ENCODE results near the gene MUC7. TPM values are rescaled to one million over a fixed set of nuclear protein-coding genes. Genes with fewer than 3 reads are reported as not detected.

Gene MUC7
- total and polyA plus RNA-seq, 2 donors = not detected

- no peak for DNase-seq (ENCODE audit: extremely low spot score)
- no peak overlapping the region for H3K4me3 ChIP-seq (ENCODE audit: low read depth, low read length)
- H3K36me3 ChIP-seq (ENCODE audit: insufficient read depth) = no peaks in the 10 kb centered on the region
- H3K4me1 ChIP-seq (ENCODE audit: insufficient read depth) = no peaks in the 10 kb centered on the region
- H3K27ac ChIP-seq (ENCODE audit: low read depth) = no peak overlapping the region
- WGBS = 71% methylated on average over 1 of the region's 1 CpG
Measured at GRCh38 chr4:70508801-70509200, 36.8 kb downstream of the MUC7 start.

GRCh38 chr4:70511365-70511764, 39.4 kb downstream of the MUC7 start:
- Histone ChIP-seq H3K4me1 (ENCODE audit: insufficient read depth) (no peaks in the 10 kb centered on the region), H3K27ac (ENCODE audit: low read depth) (no peak overlapping the region), H3K4me3 (ENCODE audit: low read depth, low read length) (no peak overlapping the region), H3K36me3 (ENCODE audit: insufficient read depth) (no peaks in the 10 kb centered on the region)
- DNase-seq (ENCODE audit: extremely low spot score) = no peak
- WGBS = 79% methylated on average over 3 of the region's 3 CpGs

- WGBS = 70% methylated on average over 4 of the region's 4 CpGs
- H3K27ac ChIP-seq (ENCODE audit: low read depth) = no peak overlapping the region
- no peak overlapping the region for H3K4me3 ChIP-seq (ENCODE audit: low read depth, low read length)
- no peaks in the 10 kb centered on the region for H3K36me3 ChIP-seq (ENCODE audit: insufficient read depth)
- no peak for DNase-seq (ENCODE audit: extremely low spot score)
- no peaks in the 10 kb centered on the region for H3K4me1 ChIP-seq (ENCODE audit: insufficient read depth)
Measured at GRCh38 chr4:70515367-70516250, 43.6 kb downstream of the MUC7 start.

- no peak for DNase-seq (ENCODE audit: extremely low spot score)
- WGBS = 77% methylated on average over 2 of the region's 2 CpGs
Measured at GRCh38 chr4:70518269-70518668, 46.3 kb downstream of the MUC7 start, which contains the start of gene AMTN. TSS of gene AMTN (plus strand) at chr4:70518569. CDS start at chr4:70518778, 209 bp downstream.

GRCh38 chr4:70518716-70519115, 46.7 kb downstream of the MUC7 start:
- Histone ChIP-seq H3K36me3 (ENCODE audit: insufficient read depth) (no peaks in the 10 kb centered on the region), H3K4me3 (ENCODE audit: low read depth, low read length) (no peak overlapping the region), H3K4me1 (ENCODE audit: insufficient read depth) (no peaks in the 10 kb centered on the region), H3K27ac (ENCODE audit: low read depth) (no peak overlapping the region)
- no peak for DNase-seq (ENCODE audit: extremely low spot score)
- WGBS = 73% methylated on average over 3 of the region's 3 CpGs

More at GRCh38 chr4:70518269-70518668, 46.3 kb downstream of the MUC7 start, which contains the start of gene AMTN:
- Histone ChIP-seq H3K4me1 (ENCODE audit: insufficient read depth) (no peaks in the 10 kb centered on the region), H3K36me3 (ENCODE audit: insufficient read depth) (no peaks in the 10 kb centered on the region), H3K4me3 (ENCODE audit: low read depth, low read length) (no peak within 1 kb of the TSS), H3K27ac (ENCODE audit: low read depth) (no peak within 1 kb of the TSS)

GRCh38 chr4:70522626-70523025, 50.6 kb downstream of the MUC7 start:
- 86% methylated on average over 7 of the region's 7 CpGs for WGBS
- Histone ChIP-seq H3K36me3 (ENCODE audit: insufficient read depth) (no peaks in the 10 kb centered on the region), H3K4me3 (ENCODE audit: low read depth, low read length) (no peak overlapping the region), H3K4me1 (ENCODE audit: insufficient read depth) (no peaks in the 10 kb centered on the region), H3K27ac (ENCODE audit: low read depth) (no peak overlapping the region)
- no peak for DNase-seq (ENCODE audit: extremely low spot score)

- DNase-seq (ENCODE audit: extremely low spot score) = no peak
- Histone ChIP-seq H3K4me3 (ENCODE audit: low read depth, low read length) (no peak overlapping the region), H3K36me3 (ENCODE audit: insufficient read depth) (no peaks in the 10 kb centered on the region), H3K27ac (ENCODE audit: low read depth) (no peak overlapping the region), H3K4me1 (ENCODE audit: insufficient read depth) (no peaks in the 10 kb centered on the region)
- 65% methylated on average over 5 of the region's 5 CpGs for WGBS
Measured at GRCh38 chr4:70530997-70531396, 59.0 kb downstream of the MUC7 start.

GRCh38 chr4:70531981-70532380, 60.0 kb downstream of the MUC7 start:
- H3K4me3 ChIP-seq (ENCODE audit: low read depth, low read length) = no peak overlapping the region
- no peaks in the 10 kb centered on the region for H3K36me3 ChIP-seq (ENCODE audit: insufficient read depth)
- WGBS = 59% methylated on average over 2 of the region's 2 CpGs
- no peak for DNase-seq (ENCODE audit: extremely low spot score)
- no peaks in the 10 kb centered on the region for H3K4me1 ChIP-seq (ENCODE audit: insufficient read depth)
- H3K27ac ChIP-seq (ENCODE audit: low read depth) = no peak overlapping the region

Other genes with a start within 250 kb of the MUC7 start
- 1.7 TPM for gene FDCSP, start 246.1 kb upstream of the MUC7 start, total RNA-seq
- 0.80 TPM for gene FDCSP, start 246.1 kb upstream of the MUC7 start, polyA plus RNA-seq
- not detected for gene CSN3, start 229.6 kb upstream of the MUC7 start, total RNA-seq
- gene CSN3, start 229.6 kb upstream of the MUC7 start, polyA plus RNA-seq = not detected
- not detected for gene CABS1, start 137.2 kb upstream of the MUC7 start, total RNA-seq
- gene CABS1, start 137.2 kb upstream of the MUC7 start, polyA plus RNA-seq = not detected
- gene SMR3A, start 111.4 kb upstream of the MUC7 start, total RNA-seq = not detected
- gene SMR3A, start 111.4 kb upstream of the MUC7 start, polyA plus RNA-seq = not detected
- not detected for gene SMR3B, start 89.1 kb upstream of the MUC7 start, total RNA-seq
- gene SMR3B, start 89.1 kb upstream of the MUC7 start, polyA plus RNA-seq = not detected
- gene OPRPN, start 74.3 kb upstream of the MUC7 start, total RNA-seq = not detected
- gene OPRPN, start 74.3 kb upstream of the MUC7 start, polyA plus RNA-seq = not detected
- not detected for gene AMTN, start 46.4 kb downstream of the MUC7 start, total RNA-seq
- gene AMTN, start 46.4 kb downstream of the MUC7 start, polyA plus RNA-seq = not detected
- not detected for gene AMBN, start 120.1 kb downstream of the MUC7 start, total RNA-seq
- gene AMBN, start 120.1 kb downstream of the MUC7 start, polyA plus RNA-seq = not detected
- gene ENAM, start 156.5 kb downstream of the MUC7 start, total RNA-seq = 0.32 TPM
- gene ENAM, start 156.5 kb downstream of the MUC7 start, polyA plus RNA-seq = 0.16 TPM
- gene JCHAIN, start 194.3 kb downstream of the MUC7 start, total RNA-seq = 4.5 TPM
- 6.9 TPM for gene JCHAIN, start 194.3 kb downstream of the MUC7 start, polyA plus RNA-seq
- gene UTP3, start 216.3 kb downstream of the MUC7 start, total RNA-seq = 17.5 TPM
- 25.5 TPM for gene UTP3, start 216.3 kb downstream of the MUC7 start, polyA plus RNA-seq
- 137 TPM for gene RUFY3, start 249.8 kb downstream of the MUC7 start, total RNA-seq
- gene RUFY3, start 249.8 kb downstream of the MUC7 start, polyA plus RNA-seq = 23.6 TPM